B cell (primary cell): ENCODE data around the gene PTMA. TPM values are rescaled to one million over a fixed set of nuclear protein-coding genes. Genes with fewer than 3 reads are reported as not detected.
A peak's percentile ranks its signal among the peaks of the same experiment; 100 is the strongest.

Experiments
- ATAC-seq: fragments of 200-7000 bp; cut with Tn5 transposase; one replicate; pipeline ENCODE4 v1.10.0; 2021; ENCODE audit warnings: low read depth, mild to moderate bottlenecking, moderate number of reproducible peaks, moderate library complexity
- CTCF ChIA-PET: fragments of 350-600 bp; sonication (Branson Sonifier 250); formaldehyde crosslinking; loops from one replicate; lab custom pipeline; 2021; ENCODE audit warnings: antibody characterized with exemption, inconsistent platforms; lab: Charles Lee
- POLR2A ChIA-PET: fragments of 350-600 bp; sonication (Branson Sonifier 250); formaldehyde crosslinking; loops from one replicate; lab custom pipeline; 2021; ENCODE audit warnings: antibody characterized with exemption; lab: Charles Lee
- DNase-seq: peaks from one replicate; pipeline ENCODE4 v3.0.0; 2013
- H2AFZ ChIP-seq: 2 replicates; pipeline ENCODE4 v1.6.1; 2012; ENCODE audit warnings: mild to moderate bottlenecking, low read depth, low read length; ENCODE audit not compliant: insufficient read depth, poor library complexity, severe bottlenecking
- H3K27ac ChIP-seq, 2 donors: 1 replicate in 1 of 2; 2 replicates in 1 of 2; pipeline ENCODE4 v1.5.1; 2012 to 2013; ENCODE audit warnings: low read length in 2 of 2, mild to moderate bottlenecking in 2 of 2, moderate library complexity in 1 of 2
- H3K27me3 ChIP-seq, 4 experiments: fragments of 200-600 bp in 1 of 4; sonication (generic) in 1 of 4; replicated peaks in 1 of 4; 1 replicate in 2 of 4; 2 replicates in 2 of 4; pipeline versions ENCODE4 v1.6.1 to v1.7.0; 2013 to 2016; ENCODE audit warnings: low read length in 3 of 4, mild to moderate bottlenecking in 2 of 4, mixed read lengths in 1 of 4, moderate library complexity in 1 of 4; ENCODE audit not compliant: insufficient read depth in 4 of 4, control insufficient read depth in 3 of 4; ENCODE audit errors: control extremely low read depth in 1 of 4
- H3K36me3 ChIP-seq, 2 experiments: replicated peaks in 1 of 2; 1 replicate in 1 of 2; 2 replicates in 1 of 2; pipeline versions ENCODE4 v1.6.1 to v1.7.1; 2013; ENCODE audit warnings: low read length in 1 of 2; ENCODE audit not compliant: insufficient read depth in 2 of 2, control insufficient read depth in 1 of 2; ENCODE audit errors: control extremely low read depth in 1 of 2, extremely low read depth in 1 of 2
- H3K4me1 ChIP-seq, 2 donors: fragments of 200-600 bp in 1 of 2; sonication (generic) in 1 of 2; 1 replicate in 1 of 2; 2 replicates in 1 of 2; pipeline versions ENCODE4 v1.5.1 to v1.6.1; 2013 to 2017; ENCODE audit warnings: low read length in 2 of 2; ENCODE audit not compliant: control insufficient read depth in 2 of 2, insufficient read depth in 2 of 2
- H3K4me2 ChIP-seq: replicated peaks from 2 replicates; pipeline ENCODE3; 2012; ENCODE audit warnings: mild to moderate bottlenecking, low read depth, low read length; ENCODE audit not compliant: poor library complexity, severe bottlenecking
- H3K4me3 ChIP-seq, 5 experiments: fragments of 200-600 bp in 1 of 5; sonication (generic) in 1 of 5; 1 replicate in 3 of 5; 2 replicates in 2 of 5; pipeline versions ENCODE4 v1.5.1 to v1.7.0; 2011 to 2016; ENCODE audit warnings: low read length in 4 of 5, mild to moderate bottlenecking in 4 of 5, low read depth in 2 of 5, control low read depth in 1 of 5, moderate library complexity in 1 of 5; ENCODE audit not compliant: insufficient read depth in 1 of 5; ENCODE audit errors: control extremely low read depth in 1 of 5, extremely low read depth in 1 of 5
- H3K79me2 ChIP-seq: fragments of 200-600 bp; sonication (generic); one replicate; pipeline ENCODE4 v1.6.0; 2016; ENCODE audit warnings: low read length; ENCODE audit not compliant: control insufficient read depth, insufficient read depth
- H3K9ac ChIP-seq: fragments of 200-600 bp; sonication (generic); 2 replicates; pipeline ENCODE4 v1.6.1; 2017; ENCODE audit warnings: mild to moderate bottlenecking, low read length, moderate library complexity
- H3K9me3 ChIP-seq, 3 donors: one replicate each; pipeline versions ENCODE4 v1.6.1 to v1.7.1; 2013; ENCODE audit warnings: low read length in 2 of 3; ENCODE audit not compliant: control insufficient read depth in 2 of 3, insufficient read depth in 1 of 3; ENCODE audit errors: control extremely low read depth in 1 of 3
- H4K20me1 ChIP-seq: 2 replicates; pipeline ENCODE4 v1.6.0; 2012; ENCODE audit warnings: mild to moderate bottlenecking, low read length; ENCODE audit not compliant: insufficient read depth, control insufficient read depth, poor library complexity, severe bottlenecking
- H3K27ac Mint-ChIP-seq: one replicate; pipeline ENCODE4 v1.8.0; 2021; ENCODE audit warnings: mixed read lengths
- H3K27me3 Mint-ChIP-seq: one replicate; pipeline ENCODE4 v1.8.0; 2021; ENCODE audit warnings: mixed read lengths
- H3K4me1 Mint-ChIP-seq: one replicate; pipeline ENCODE4 v1.8.0; 2021; ENCODE audit warnings: mixed read lengths
- H3K4me3 Mint-ChIP-seq: one replicate; pipeline ENCODE4 v1.8.0; 2021; ENCODE audit warnings: mixed read lengths
- H3K9me3 Mint-ChIP-seq: one replicate; pipeline ENCODE4 v1.8.0; 2022; ENCODE audit warnings: mixed read lengths; ENCODE audit not compliant: insufficient read depth
- EZH2 ChIP-seq: IDR thresholded peaks from 2 replicates; pipeline ENCODE4 v1.6.1; 2012; ENCODE audit warnings: borderline replicate concordance, low read depth, mild to moderate bottlenecking, moderate library complexity, low read length; ENCODE audit not compliant: insufficient read depth, poor library complexity, severe bottlenecking
- WGBS: methylation state at CpG from one replicate; pipeline ENCODE4 v1.1.5; 2013; ENCODE audit warnings: missing lambda C conversion rate; ENCODE audit not compliant: insufficient coverage; 5-methylcytosine and 5-hydroxymethylcytosine counted together
- intact Hi-C: fragments of 100-400 bp; cut with micrococcal nuclease; formaldehyde crosslinking; loops from one replicate; pipeline ENCODE4 v1.10.0; 2022
- polyA plus RNA-seq: library from polyadenylated mRNA; depleted of rRNA; stranded (reverse); fragments of >200 nt; gene quantifications from 2 replicates; pipeline ENCODE4 v1.2.3, GENCODE V29; 2012
- total RNA-seq, 2 donors: library from RNA; stranded (reverse); fragments of 120-200 nt in 1 of 2; gene quantifications; 1 replicate in 1 of 2; 2 replicates in 1 of 2; pipeline versions ENCODE4 v1.2.3 to v1.2.4, GENCODE V29; 2013 to 2022
- TF ChIP-seq, protein P1 (sequence below): fragments of 200-600 bp; IDR thresholded peaks from one replicate; pipeline ENCODE4 v1.8.0; 2022; ENCODE audit warnings: antibody characterized with exemption, mild to moderate bottlenecking

PTMA gene
- total and polyA plus RNA-seq, 2 donors (not counting 1 experiment from before 2014, with no cell fraction given), result 713 to 2,282 TPM

DNA sequence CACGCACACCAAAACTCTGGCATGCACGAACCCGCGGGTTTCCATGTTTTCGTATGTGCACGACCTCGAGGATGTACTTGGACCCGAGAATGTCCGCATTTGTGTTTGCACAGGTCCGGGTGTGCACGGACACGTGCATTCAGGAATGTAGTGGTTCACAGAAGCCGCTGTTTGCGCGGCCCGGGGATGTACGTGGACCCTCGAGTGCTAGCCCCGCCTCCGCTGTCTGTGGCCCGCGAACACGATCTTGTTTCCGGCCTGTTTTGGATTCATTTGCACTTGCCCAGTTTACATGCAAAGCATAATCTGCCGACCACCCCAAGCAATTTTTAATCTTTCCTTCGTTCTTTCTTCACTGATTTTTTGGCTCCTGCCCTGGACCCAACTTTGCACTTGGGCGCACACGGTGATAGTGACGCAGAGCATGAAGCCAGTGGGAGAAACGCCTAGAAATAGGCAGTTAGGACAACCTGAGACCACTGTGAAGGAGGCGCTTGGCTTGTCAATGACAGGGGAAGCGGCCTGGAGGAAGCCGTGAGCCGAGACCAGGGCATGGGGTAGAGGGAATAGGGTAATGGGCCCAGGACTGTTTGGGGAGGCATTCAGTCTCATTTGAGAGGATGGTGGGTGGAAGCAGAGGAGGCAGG is 45.4 kb upstream of the PTMA start:
- TF ChIP-seq, protein P1, sequence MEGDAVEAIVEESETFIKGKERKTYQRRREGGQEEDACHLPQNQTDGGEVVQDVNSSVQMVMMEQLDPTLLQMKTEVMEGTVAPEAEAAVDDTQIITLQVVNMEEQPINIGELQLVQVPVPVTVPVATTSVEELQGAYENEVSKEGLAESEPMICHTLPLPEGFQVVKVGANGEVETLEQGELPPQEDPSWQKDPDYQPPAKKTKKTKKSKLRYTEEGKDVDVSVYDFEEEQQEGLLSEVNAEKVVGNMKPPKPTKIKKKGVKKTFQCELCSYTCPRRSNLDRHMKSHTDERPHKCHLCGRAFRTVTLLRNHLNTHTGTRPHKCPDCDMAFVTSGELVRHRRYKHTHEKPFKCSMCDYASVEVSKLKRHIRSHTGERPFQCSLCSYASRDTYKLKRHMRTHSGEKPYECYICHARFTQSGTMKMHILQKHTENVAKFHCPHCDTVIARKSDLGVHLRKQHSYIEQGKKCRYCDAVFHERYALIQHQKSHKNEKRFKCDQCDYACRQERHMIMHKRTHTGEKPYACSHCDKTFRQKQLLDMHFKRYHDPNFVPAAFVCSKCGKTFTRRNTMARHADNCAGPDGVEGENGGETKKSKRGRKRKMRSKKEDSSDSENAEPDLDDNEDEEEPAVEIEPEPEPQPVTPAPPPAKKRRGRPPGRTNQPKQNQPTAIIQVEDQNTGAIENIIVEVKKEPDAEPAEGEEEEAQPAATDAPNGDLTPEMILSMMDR, result no peak
- TF ChIP-seq EZH2, result no peak
- intact Hi-C loops, result loop anchor here (1.0 to 2.0 kb wide), 4 partner anchors 9 to 49 kb away; no protein-coding TSS in a partner anchor
- ChIA-PET POLR2A (interaction anchor here (0.5 to 9.2 kb wide), 5 partner anchors 10 to 88 kb away, joined by 3 to 151 read pairs (median 94); partner anchors contain the start of gene PTMA), CTCF (interaction anchor here (0.5 to 17.3 kb wide), 7 partner anchors 10 to 52 kb away, joined by 3 to 561 read pairs (median 5); no protein-coding TSS in a partner anchor)
- H3K36me3 ChIP-seq, result no peaks in the 10 kb centered on the region
- no peaks in the 10 kb centered on the region for H3K27me3 ChIP-seq
- H3K9ac ChIP-seq, result peak overlapping the region; percentile 57
- peaks cover 11% of the 10 kb centered on the region for H3K79me2 ChIP-seq
- ATAC-seq (no peak), DNase-seq (no peak)
- Mint-ChIP-seq H3K4me1 (peaks cover 64% of the 10 kb centered on the region), H3K4me3 (peak overlapping the region; percentile 79), H3K9me3 (no peaks in the 10 kb centered on the region), H3K27ac (peak overlapping the region; percentile 96), H3K27me3 (no peaks in the 10 kb centered on the region)
- H3K4me1 ChIP-seq, result peaks cover 52 to 63% of the 10 kb centered on the region in 2 donors
- no peaks in the 10 kb centered on the region for H4K20me1 ChIP-seq
- peak overlapping the region; percentile 75 for H3K4me2 ChIP-seq
- peak overlapping the region; percentile 78 for H2AFZ ChIP-seq
- 87% methylated on average over 34 of the region's 34 CpGs for WGBS
- H3K9me3 ChIP-seq, result peaks cover 0 to 30% (median 3%) of the 10 kb centered on the region in 3 donors
- H3K4me3 ChIP-seq, result peak overlapping the region; percentile 23 to 54 (median 49)
- H3K27ac ChIP-seq, result peak overlapping the region; percentile 93 to 98
